Neuron (in vitro differentiated cells): ENCODE results near the gene PPP1R3G.
"Not testable (repeated sequence)": the region's sequence is repeated elsewhere in the genome, so short reads cannot be mapped to it uniquely, and the experiment has no call there.

Experiments used
- H2AFZ ChIP-seq: one replicate; pipeline ENCODE4 v1.6.1; 2013; ENCODE audit warnings: low read depth, mild to moderate bottlenecking, inconsistent platforms, low read length, moderate library complexity
- H3K27me3 ChIP-seq: one replicate; pipeline ENCODE4 v1.6.1; 2013; ENCODE audit warnings: low read length; ENCODE audit not compliant: insufficient read depth
- H3K36me3 ChIP-seq: one replicate; pipeline ENCODE4 v1.6.1; 2013; ENCODE audit warnings: low read length; ENCODE audit not compliant: insufficient read depth
- H3K4me1 ChIP-seq: one replicate; pipeline ENCODE4 v1.6.1; 2013; ENCODE audit warnings: low read length; ENCODE audit not compliant: insufficient read depth
- H3K4me3 ChIP-seq: 2 replicates; pipeline ENCODE4 v1.5.1; 2013; ENCODE audit warnings: mild to moderate bottlenecking, low read length, moderate library complexity
- H3K9me3 ChIP-seq: one replicate; pipeline ENCODE4 v1.6.1; 2013; ENCODE audit warnings: low read length

The PPP1R3G gene

DNA sequence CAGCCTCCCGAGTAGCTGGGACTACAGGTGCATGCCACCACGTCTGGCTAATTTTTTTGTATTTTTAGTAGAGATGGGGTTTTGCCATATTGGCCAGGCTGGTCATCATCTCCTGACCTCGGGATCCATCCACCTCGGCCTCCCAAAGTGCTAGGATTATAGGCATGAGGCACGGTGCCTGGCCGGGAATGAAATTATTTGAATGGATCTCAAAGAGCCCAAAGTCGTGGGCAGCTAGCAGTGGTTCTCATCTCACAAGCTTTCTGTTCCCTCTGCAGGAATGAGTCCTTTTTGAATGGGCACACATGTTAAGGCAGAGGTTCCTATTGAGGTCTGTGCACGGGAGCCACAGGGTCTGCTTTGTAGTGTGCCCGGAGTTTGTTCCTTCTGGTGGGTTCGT, 34.9 kb downstream of the PPP1R3G start:
- Histone ChIP-seq H3K9me3 (no peaks in the 10 kb centered on the region), H3K4me3 (no peak overlapping the region), H3K4me1 (no peaks in the 10 kb centered on the region), H3K27me3 (no peaks in the 10 kb centered on the region), H3K36me3 (no peaks in the 10 kb centered on the region), H2AFZ (no peak overlapping the region)

DNA sequence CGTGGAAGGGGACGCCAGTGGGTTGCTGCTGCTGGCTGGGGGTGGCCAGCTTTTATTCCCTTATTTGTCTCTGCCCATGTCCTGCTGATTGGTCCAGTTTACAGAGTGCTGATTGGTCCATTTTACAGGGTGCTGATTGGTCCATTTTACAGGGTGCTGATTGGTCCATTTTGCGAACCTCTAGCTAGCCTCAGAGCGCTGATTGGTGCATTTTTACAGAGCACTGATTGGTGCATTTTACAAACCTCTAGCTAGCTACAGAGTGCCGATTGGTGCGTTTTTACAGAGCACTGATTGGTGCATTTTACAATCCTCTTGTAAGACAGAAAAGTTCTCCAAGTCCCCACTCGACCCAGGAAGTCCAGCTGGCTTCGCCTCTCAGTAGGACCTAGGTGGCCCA, 35.4 kb downstream of the PPP1R3G start:
- H2AFZ ChIP-seq, H3K36me3 ChIP-seq, H3K4me1 ChIP-seq, H3K27me3 ChIP-seq, H3K4me3 ChIP-seq, H3K9me3 ChIP-seq: not testable (repeated sequence)

DNA sequence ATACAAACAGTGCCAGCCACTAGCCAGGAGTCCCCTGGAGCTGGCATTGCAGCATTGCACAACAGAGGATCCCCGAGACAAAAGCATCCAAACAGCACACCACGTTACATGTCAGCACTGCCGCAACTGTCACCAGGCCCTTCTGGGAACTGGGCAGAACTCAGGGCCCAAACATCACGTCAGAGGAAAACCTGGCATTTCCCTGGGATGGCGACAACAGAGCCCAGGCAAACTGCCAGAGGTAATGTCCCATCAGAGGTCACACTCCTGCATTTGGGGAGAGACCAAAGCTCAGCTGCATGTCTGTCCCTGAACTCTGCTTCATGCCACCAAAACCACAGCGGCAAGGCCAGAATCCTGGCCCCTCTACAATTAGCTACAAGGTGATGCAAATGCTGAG, 36.3 kb downstream of the PPP1R3G start:
- H3K27me3 ChIP-seq, result no peaks in the 10 kb centered on the region
- no peaks in the 10 kb centered on the region for H3K36me3 ChIP-seq
- H3K4me1 ChIP-seq, result no peaks in the 10 kb centered on the region
- no peak overlapping the region for H3K4me3 ChIP-seq
- H2AFZ ChIP-seq, result no peak overlapping the region
- H3K9me3 ChIP-seq, result no peaks in the 10 kb centered on the region

DNA sequence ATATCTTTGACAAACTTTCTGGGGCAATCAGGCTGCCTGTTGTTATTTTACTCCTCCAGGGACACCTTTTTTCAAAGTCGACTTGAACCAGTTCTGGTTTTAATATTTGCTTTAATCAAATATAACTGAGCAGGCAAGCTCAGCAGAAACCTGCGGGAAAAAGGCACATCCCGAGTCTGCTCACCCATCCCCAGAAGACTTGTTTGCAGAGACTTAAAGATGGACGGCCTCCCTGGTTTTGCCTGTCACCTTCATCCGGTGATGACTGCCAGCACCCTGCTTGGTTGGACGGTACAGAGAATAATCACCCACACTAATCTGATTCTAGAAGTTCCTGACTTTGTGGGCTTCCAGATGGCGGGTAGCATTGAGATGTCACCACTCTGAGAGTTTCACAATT, 36.8 kb downstream of the PPP1R3G start:
- Histone ChIP-seq H2AFZ (no peak overlapping the region), H3K27me3 (no peaks in the 10 kb centered on the region), H3K4me1 (no peaks in the 10 kb centered on the region)

DNA sequence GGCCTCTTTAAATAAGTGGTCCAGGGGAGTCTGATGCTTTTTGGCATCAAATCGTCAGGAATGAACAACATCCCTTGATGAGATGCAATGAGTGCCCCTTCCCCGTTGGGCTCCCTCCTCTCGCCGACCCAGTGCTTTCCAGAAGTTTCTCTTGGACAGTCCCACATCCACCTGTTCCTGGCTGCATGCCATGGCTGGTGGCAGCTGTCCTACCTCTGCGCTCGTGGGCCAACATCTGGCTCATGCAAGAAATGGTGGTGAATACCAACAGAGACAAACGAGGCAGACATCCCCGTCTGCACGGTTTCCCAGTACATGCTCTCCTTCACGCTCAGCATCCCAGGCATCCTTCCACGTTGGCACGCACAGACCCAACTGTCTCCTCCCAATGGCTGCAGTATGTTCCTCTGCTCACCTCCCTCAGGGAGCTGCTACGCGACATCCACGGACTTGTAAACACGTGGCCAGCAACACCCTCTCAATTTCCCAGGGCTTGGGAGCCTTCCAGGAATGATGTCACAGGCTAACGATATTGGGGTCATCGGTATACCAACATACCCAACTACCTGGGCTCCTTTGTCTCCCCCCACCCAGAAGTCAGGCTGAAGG, 37.5 kb downstream of the PPP1R3G start:
- H3K36me3 ChIP-seq, result no peaks in the 10 kb centered on the region
- no peaks in the 10 kb centered on the region for H3K27me3 ChIP-seq
- H3K9me3 ChIP-seq, result no peaks in the 10 kb centered on the region
- no peak overlapping the region for H3K4me3 ChIP-seq
- no peak overlapping the region for H2AFZ ChIP-seq
- no peaks in the 10 kb centered on the region for H3K4me1 ChIP-seq

More for the DNA sequence above, 36.8 kb downstream of the PPP1R3G start:
- Histone ChIP-seq H3K4me3 (no peak overlapping the region), H3K9me3 (no peaks in the 10 kb centered on the region), H3K36me3 (no peaks in the 10 kb centered on the region)

DNA sequence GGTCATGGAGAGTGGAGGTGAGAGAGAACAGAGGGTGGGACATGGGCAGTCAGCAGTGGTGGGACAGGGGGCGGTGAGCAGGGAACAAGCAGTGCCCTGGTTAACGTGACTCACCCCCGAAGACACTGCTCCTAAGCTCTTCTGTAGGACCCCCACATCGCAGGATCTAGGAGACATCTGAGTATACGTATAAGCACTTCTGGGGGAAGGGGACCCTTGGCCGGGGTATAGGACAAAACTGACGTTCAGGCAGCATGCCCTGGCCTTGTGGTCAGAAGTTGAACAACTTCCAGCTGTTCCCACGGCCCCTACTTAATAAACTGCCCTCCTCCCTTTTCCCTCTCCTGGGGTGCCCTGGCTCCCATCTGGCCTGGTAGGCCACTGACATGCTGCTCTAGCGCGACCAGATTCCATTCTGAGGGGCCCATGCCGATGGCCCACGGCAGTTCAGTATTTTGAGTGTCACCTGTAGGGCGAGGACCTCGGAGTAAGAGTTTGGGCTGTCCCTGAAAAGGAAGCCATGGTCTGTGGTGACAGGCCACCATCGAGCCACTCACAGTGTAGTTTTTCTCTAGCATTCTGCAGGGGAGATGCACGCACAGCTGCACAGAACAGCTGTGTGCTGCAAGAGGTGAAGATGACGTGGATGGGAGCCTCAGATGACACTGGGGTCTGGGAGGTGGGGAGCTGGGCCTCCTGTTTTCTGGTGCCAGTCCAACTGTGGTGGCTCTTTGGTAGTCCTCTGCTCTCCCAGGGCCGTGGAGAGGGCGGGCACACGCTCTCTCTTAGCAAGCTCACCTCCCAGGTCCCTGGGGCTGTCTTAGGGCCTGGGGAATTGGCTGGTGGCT, 38.4 kb downstream of the PPP1R3G start:
- H3K9me3 ChIP-seq, result no peaks in the 10 kb centered on the region
- H3K4me1 ChIP-seq, result no peaks in the 10 kb centered on the region
- no peak overlapping the region for H2AFZ ChIP-seq
- no peaks in the 10 kb centered on the region for H3K36me3 ChIP-seq
- H3K27me3 ChIP-seq, result no peaks in the 10 kb centered on the region
- H3K4me3 ChIP-seq, result no peak overlapping the region

DNA sequence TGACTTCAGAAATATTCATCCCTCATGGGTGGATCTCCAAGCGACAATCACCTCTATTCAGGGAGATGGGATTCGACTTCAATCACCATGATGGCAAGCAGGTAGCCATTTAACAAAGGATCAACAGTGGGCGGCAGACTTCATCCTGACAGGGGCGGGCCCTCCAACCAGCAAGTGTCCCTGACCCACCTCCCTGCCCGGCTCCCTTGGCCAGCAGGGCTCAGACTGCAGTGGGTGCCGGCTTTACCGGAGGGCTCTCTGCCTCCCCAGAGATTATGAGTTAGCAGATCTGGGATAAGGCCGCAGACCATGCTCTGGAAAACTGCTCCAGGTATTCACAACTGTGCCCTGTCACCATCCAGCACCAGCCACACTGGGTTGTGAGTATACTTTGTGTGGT, 39.4 kb downstream of the PPP1R3G start:
- Histone ChIP-seq H3K27me3 (no peaks in the 10 kb centered on the region), H3K4me3 (no peak overlapping the region), H2AFZ (no peak overlapping the region), H3K36me3 (no peaks in the 10 kb centered on the region), H3K9me3 (no peaks in the 10 kb centered on the region), H3K4me1 (no peaks in the 10 kb centered on the region)

DNA sequence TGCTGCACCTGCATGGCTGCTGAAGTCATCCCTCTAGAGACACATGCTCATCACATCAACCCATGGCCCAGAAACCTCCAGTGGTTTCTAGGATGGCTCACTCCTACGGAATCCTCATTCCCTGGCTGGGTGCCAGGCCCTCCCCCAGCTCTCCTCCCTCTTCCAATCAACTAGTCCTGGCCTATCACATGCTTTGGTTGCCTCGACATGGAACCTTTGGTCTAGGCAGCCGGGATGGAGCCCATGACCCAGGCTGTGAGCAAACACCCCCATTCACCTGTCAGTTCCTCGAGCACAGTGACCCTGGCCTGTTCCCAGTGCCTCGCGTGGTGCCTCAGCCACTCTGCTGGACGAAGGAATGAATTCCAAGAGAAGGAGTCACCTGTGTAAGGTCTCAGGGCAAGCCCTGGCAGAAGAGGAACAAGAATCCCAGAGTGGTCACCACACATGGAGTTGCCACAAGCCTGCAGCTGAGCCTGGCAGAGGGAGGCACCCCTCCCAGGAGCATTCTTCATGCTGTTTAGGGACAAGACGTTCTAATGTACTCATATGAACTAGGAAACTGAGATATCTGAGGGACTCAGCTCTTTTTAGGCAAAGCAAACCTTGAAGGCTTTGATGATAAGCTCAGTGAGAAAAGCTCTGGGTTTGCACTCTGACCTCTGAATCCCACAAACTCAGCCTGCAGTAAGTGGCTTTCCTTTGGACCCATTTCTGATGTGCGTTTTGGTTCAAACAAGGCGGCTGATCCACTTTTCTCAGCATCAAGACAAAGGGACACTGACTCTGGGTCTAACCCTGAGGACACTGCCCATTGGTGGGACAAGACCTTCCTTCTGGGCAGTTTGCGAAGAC, 40.2 kb downstream of the PPP1R3G start:
- Histone ChIP-seq H3K4me3 (no peak overlapping the region), H3K4me1 (no peaks in the 10 kb centered on the region), H3K36me3 (no peaks in the 10 kb centered on the region), H3K9me3 (no peaks in the 10 kb centered on the region), H3K27me3 (no peaks in the 10 kb centered on the region), H2AFZ (no peak overlapping the region)

DNA sequence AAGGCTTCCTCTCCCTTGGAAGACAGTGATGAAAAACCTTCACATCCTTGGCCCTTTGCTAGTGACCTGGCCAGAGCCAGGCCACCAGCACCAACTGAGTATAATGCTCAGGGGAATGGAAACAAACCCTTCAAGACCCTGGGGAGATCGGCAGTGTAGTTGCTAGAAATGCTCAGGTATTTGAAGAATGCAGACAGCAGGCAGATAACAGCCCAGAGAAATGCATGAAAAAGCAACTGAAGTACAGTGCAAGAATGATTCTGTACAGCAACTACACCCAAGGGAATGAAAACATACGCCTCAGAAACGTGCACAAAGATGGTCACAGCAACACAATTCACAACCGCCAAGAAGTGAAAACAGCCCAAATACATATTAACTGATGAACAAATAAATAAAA, 41.1 kb downstream of the PPP1R3G start:
- H3K4me3 ChIP-seq, result no peak overlapping the region

DNA sequence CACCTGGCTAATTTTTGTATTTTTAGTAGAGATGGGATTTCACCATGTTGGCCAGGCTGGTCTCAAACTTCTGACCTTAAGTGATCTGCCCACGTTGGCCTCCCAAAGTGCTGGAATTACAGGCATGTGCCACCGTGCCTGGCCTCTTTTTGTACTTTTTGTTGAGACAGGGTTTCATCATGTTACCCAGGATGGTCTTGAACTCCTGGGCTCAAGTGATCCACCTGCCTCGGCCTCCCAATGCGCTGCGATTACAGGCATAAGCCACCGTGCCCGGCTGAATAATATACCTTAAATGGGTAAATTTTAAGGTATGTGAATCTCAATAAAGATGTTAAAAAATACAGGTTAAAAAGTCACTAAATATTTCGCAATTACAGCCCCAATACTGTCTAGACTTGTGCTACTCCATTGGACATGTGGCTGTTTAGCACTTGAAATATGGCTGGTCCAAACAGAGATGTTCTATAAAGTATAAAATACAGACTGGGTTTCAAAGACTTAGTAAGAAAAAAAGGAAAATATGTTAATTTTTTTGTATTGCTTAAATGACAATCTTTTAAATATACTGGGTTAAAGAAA, 42.1 kb downstream of the PPP1R3G start:
- Histone ChIP-seq H2AFZ (no peak overlapping the region), H3K4me1 (peaks cover 9% of the 10 kb centered on the region), H3K36me3 (no peaks in the 10 kb centered on the region), H3K4me3 (no peak overlapping the region), H3K9me3 (no peaks in the 10 kb centered on the region), H3K27me3 (no peaks in the 10 kb centered on the region)

More for the DNA sequence above, 41.1 kb downstream of the PPP1R3G start:
- H2AFZ ChIP-seq, result no peak overlapping the region
- peaks cover under 1% of the 10 kb centered on the region for H3K4me1 ChIP-seq
- H3K9me3 ChIP-seq, result no peaks in the 10 kb centered on the region
- no peaks in the 10 kb centered on the region for H3K36me3 ChIP-seq
- H3K27me3 ChIP-seq, result no peaks in the 10 kb centered on the region

DNA sequence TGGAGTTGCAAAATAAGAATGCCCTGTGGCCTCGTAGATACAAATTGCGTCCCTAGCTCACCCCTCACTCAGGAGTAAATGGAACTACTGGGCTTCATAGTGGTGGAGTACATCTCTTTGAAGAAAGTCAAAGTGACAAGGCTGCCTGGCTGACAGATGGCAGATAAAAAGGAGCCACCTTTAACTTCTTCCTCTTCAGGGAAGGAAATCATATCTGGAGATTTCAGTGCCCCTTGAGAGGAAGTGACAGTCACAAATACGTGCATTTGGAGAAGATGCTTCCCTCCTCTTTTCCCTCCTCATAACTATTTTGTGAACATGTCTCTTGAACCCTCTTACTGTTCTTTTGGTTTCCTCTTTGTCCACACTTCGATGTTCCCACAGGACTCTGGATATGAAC, 43.2 kb downstream of the PPP1R3G start:
- Histone ChIP-seq H3K27me3 (no peaks in the 10 kb centered on the region), H3K4me3 (no peak overlapping the region), H3K36me3 (no peaks in the 10 kb centered on the region), H2AFZ (no peak overlapping the region), H3K9me3 (no peaks in the 10 kb centered on the region), H3K4me1 (peaks cover 19% of the 10 kb centered on the region)

DNA sequence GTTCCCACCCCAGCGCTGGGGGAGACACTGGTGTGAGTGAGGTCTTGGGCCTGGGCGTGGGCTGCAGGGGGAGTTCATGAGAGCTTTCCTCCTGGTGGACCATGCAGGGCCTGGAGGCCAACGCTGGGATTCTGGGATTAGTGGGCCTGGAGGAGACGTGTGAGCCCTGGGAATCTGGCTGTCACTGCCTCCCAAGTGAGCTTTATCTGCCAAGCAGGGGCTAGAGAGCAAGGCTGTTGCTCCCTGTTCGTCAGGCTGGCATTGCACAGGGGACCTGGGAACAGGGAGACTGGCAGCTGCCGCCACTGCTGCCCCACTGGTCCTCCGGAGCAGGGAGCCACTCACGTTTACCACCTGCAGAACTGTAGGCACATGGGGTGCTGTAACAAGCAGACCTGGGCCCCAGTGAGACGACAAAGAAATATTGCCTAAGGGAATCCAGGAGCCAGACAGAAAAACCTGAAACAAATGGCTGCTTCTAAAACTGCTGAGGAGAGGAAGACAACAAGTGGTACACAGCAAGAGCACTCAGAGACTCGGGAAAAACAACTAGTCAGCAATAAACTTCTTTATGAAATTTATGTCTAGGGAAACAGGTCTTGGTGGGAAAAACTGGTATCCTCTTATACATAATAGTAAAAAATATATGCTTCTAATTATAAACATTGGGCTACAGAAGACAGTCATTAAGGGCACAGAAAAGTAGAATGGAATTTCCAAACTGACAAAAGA, 45.2 kb downstream of the PPP1R3G start:
- Histone ChIP-seq H3K4me1 (peaks cover 19% of the 10 kb centered on the region), H3K4me3 (no peak overlapping the region), H3K36me3 (no peaks in the 10 kb centered on the region), H3K27me3 (no peaks in the 10 kb centered on the region), H3K9me3 (no peaks in the 10 kb centered on the region), H2AFZ (no peak overlapping the region)
